Endothelial cell of hepatic sinusoid (primary cell): Measurements from ENCODE around the gene ARID4A.
"Not testable (repeated sequence)": the region's sequence is repeated elsewhere in the genome, so short reads cannot be mapped to it uniquely, and the experiment has no call there.

Experiments
- in situ Hi-C: cut with HindIII; loops from 2 replicates; pipeline ENCODE4 v1.10.0; 2017; ENCODE audit warnings: low sequenced_read_pairs

The ARID4A gene

GRCh38 chr14:58298477-58299400 lies at the start of gene ARID4A:
Gene ARID4A (plus strand): TSS chr14:58298555. CDS start chr14:58299855, 1,300 bp downstream.
- in situ Hi-C loops: no loop called here

GRCh38 chr14:58249611-58250010 lies 48.7 kb upstream of the ARID4A start:
- in situ Hi-C loops: no loop called here

- in situ Hi-C loops: no loop called here
Measured at GRCh38 chr14:58258156-58258555, 40.2 kb upstream of the ARID4A start.

GRCh38 chr14:58262005-58262404 lies 36.4 kb upstream of the ARID4A start:
- in situ Hi-C loops: not testable (repeated sequence)

- in situ Hi-C loops: no loop called here
Measured at GRCh38 chr14:58265401-58265800, 33.0 kb upstream of the ARID4A start.

GRCh38 chr14:58270628-58271027 lies 27.7 kb upstream of the ARID4A start:
- in situ Hi-C loops: no loop called here

- in situ Hi-C loops: no loop called here
Measured at GRCh38 chr14:58272588-58273372, 25.6 kb upstream of the ARID4A start.

- in situ Hi-C loops: no loop called here
Measured at GRCh38 chr14:58274881-58275280, 23.5 kb upstream of the ARID4A start.

GRCh38 chr14:58275527-58276190 lies 22.7 kb upstream of the ARID4A start:
- in situ Hi-C loops: no loop called here

GRCh38 chr14:58276208-58276607 lies 22.1 kb upstream of the ARID4A start:
- in situ Hi-C loops: no loop called here

GRCh38 chr14:58278177-58278576 lies 20.2 kb upstream of the ARID4A start:
- in situ Hi-C loops: no loop called here

GRCh38 chr14:58280954-58281787 lies 17.2 kb upstream of the ARID4A start:
- in situ Hi-C loops: no loop called here

- in situ Hi-C loops: no loop called here
Measured at GRCh38 chr14:58281969-58282368, 16.4 kb upstream of the ARID4A start.

GRCh38 chr14:58282925-58283593 lies 15.3 kb upstream of the ARID4A start:
- in situ Hi-C loops: no loop called here

- in situ Hi-C loops: no loop called here
Measured at GRCh38 chr14:58283730-58284129, 14.6 kb upstream of the ARID4A start.

- in situ Hi-C loops: no loop called here
Measured at GRCh38 chr14:58285132-58285531, 13.2 kb upstream of the ARID4A start.

GRCh38 chr14:58287607-58288042 lies 10.7 kb upstream of the ARID4A start:
- in situ Hi-C loops: no loop called here

- in situ Hi-C loops: no loop called here
Measured at GRCh38 chr14:58288106-58288792, 10.1 kb upstream of the ARID4A start.

- in situ Hi-C loops: no loop called here
Measured at GRCh38 chr14:58291646-58292045, 6.7 kb upstream of the ARID4A start.
